Measurements from ENCODE around the gene KIF3A.

- TF ChIP-seq CTCF (IDR thresholded peaks at IDR 0.05) (no peak), POLR2A (IDR thresholded peaks at IDR 0.05) (no peak)
These were observed 36.4 kb upstream of the KIF3A start for GRCh38 chr5:132773601-132774355.
